ENCODE results near the gene JAGN1.
A peak's percentile ranks its signal among the peaks of the same experiment; 100 is the strongest.

JAGN1 gene

GRCh38 chr3:9940746-9941145 is 50.3 kb downstream of the JAGN1 start:
- DNase-seq, result no peak
- Mint-ChIP-seq H3K4me3 (no peak overlapping the region), H3K27me3 (no peaks in the 10 kb centered on the region), H3K27ac (no peak overlapping the region), H3K4me1 (peaks cover 14% of the 10 kb centered on the region), H3K9me3 (no peaks in the 10 kb centered on the region)
- ATAC-seq, result no peak

DNA sequence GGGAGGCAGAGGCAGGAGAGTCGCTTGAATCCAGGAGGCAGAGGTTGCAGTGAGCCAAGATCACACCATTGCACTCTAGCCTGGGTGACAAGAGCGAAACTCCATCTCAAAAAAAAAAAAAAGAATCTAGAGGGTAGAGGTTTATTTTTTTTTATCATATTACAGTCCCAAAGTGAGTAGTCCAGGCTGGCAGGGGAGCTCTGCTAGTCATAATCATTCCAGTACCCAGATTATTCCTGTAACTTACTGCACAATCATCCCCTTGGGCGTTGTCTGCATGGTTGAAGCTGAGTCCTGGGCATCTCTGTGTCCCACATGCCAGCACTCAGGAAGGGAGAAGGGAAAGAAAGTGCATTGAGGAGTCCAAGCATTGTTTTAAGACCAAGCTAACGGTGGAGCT is 51.8 kb downstream of the JAGN1 start:
- H3K27me3 Mint-ChIP-seq, result no peaks in the 10 kb centered on the region

GRCh38 chr3:9942934-9943690 is 52.7 kb downstream of the JAGN1 start:
- H3K4me1 Mint-ChIP-seq, result peaks cover 12% of the 10 kb centered on the region
- H3K9me3 Mint-ChIP-seq, result no peaks in the 10 kb centered on the region
- H3K27ac Mint-ChIP-seq, result peak overlapping the region; percentile 8 to 29
- DNase-seq (no peak), ATAC-seq (no peak)
- H3K4me3 Mint-ChIP-seq, result no peak overlapping the region
- H3K27me3 Mint-ChIP-seq, result no peaks in the 10 kb centered on the region

More for the DNA sequence above, 51.8 kb downstream of the JAGN1 start:
- DNase-seq, result no peak
- no peaks in the 10 kb centered on the region for H3K9me3 Mint-ChIP-seq
- peak overlapping the region in 1 of 2 donors; percentile 67 for H3K27ac Mint-ChIP-seq
- no peak for ATAC-seq
- peaks cover 12% of the 10 kb centered on the region for H3K4me1 Mint-ChIP-seq
- H3K4me3 Mint-ChIP-seq, result no peak overlapping the region
